ENCODE results near the gene RCBTB2.

The RCBTB2 gene

DNA sequence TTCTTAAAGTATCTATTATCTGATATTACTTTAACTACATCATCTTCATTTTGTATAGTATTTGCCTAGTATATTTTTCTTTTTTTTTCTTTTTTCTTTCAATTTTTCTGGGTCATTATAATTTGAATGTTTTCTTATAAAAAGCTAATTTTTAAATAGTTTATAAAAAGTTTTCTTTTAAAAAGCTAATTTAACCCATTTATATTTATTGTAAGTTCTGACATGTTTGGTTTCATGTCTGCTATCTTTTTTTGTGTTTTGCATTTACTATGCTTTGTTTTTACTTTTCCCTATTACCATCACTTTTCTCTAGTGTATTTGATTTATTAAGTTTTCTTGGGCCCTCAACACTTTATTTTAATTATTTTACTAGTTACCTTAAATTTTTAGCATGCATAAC lies 22.6 kb upstream of the RCBTB2 start:
- no peak overlapping the region for H3K27ac ChIP-seq (ENCODE audit: low read depth, low read length, poor library complexity, severe bottlenecking)
- H3K4me2 ChIP-seq (ENCODE audit: low read length): no peak overlapping the region
- H3F3A ChIP-seq (ENCODE audit: insufficient read depth, low read length): no peaks in the 10 kb centered on the region; the same call in 1 of the 2 replicates
- no peaks in the 10 kb centered on the region for H4K20me1 ChIP-seq (ENCODE audit: insufficient read depth, low read length)
- H3K36me3 ChIP-seq (ENCODE audit: insufficient read depth, low read length): no peaks in the 10 kb centered on the region; the same call in 1 of the 2 replicates
- no peak overlapping the region for H3K9ac ChIP-seq (ENCODE audit: low read length)
- no peaks in the 10 kb centered on the region for H3K9me2 ChIP-seq (ENCODE audit: low read depth, low read length)
- H2AFZ ChIP-seq (ENCODE audit: low read length): no peak overlapping the region
- no peaks in the 10 kb centered on the region for H3K79me2 ChIP-seq (ENCODE audit: insufficient read depth, low read length)
- no peaks in the 10 kb centered on the region for H3K4me1 ChIP-seq (ENCODE audit: insufficient read depth, low read length, severe bottlenecking)
- no peak overlapping the region for H3K4me3 ChIP-seq (ENCODE audit: low read depth, low read length, poor library complexity, severe bottlenecking)
- peaks cover 23% of the 10 kb centered on the region for H3K9me3 ChIP-seq (ENCODE audit: low read length)
- H3K27me3 ChIP-seq (ENCODE audit: insufficient read depth, low read length): no peaks in the 10 kb centered on the region
- TF ChIP-seq, protein P1, sequence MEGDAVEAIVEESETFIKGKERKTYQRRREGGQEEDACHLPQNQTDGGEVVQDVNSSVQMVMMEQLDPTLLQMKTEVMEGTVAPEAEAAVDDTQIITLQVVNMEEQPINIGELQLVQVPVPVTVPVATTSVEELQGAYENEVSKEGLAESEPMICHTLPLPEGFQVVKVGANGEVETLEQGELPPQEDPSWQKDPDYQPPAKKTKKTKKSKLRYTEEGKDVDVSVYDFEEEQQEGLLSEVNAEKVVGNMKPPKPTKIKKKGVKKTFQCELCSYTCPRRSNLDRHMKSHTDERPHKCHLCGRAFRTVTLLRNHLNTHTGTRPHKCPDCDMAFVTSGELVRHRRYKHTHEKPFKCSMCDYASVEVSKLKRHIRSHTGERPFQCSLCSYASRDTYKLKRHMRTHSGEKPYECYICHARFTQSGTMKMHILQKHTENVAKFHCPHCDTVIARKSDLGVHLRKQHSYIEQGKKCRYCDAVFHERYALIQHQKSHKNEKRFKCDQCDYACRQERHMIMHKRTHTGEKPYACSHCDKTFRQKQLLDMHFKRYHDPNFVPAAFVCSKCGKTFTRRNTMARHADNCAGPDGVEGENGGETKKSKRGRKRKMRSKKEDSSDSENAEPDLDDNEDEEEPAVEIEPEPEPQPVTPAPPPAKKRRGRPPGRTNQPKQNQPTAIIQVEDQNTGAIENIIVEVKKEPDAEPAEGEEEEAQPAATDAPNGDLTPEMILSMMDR (IDR thresholded peaks at IDR 0.05; ENCODE audit: low read length): no peak
- TF ChIP-seq EZH2 (IDR thresholded peaks at IDR 0.05; ENCODE audit: borderline replicate concordance, low read length): no peak

DNA sequence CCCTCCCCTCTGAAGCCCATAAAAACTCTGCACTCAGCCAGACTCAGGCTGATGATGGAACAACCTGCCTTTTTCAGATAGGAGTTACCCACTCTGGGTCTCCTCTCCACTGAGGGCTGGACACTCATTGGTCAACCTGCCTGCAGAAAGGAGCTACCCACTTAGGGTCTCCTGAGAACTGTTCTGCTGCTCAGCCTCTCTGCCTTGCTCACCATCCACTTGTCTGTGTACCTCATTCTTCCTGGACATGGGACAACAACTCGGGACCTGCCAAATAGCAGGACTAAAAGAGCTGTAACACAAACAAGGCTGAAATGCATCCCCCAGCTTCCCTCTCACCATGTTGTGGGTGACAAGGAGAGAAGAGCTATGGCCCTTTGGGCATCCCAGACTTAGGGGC lies 18.4 kb upstream of the RCBTB2 start:
- H3K79me2 ChIP-seq (ENCODE audit: insufficient read depth, low read length): no peaks in the 10 kb centered on the region
- H3K9me2 ChIP-seq (ENCODE audit: low read depth, low read length): no peaks in the 10 kb centered on the region
- TF ChIP-seq, protein P1 (IDR thresholded peaks at IDR 0.05; ENCODE audit: low read length): no peak
- TF ChIP-seq EZH2 (IDR thresholded peaks at IDR 0.05; ENCODE audit: borderline replicate concordance, low read length): no peak
- no peak overlapping the region for H3K4me3 ChIP-seq (ENCODE audit: low read depth, low read length, poor library complexity, severe bottlenecking)
- H3K9me3 ChIP-seq (ENCODE audit: low read length): peaks cover 29% of the 10 kb centered on the region
- no peak overlapping the region for H3K9ac ChIP-seq (ENCODE audit: low read length)
- H3K36me3 ChIP-seq (ENCODE audit: insufficient read depth, low read length): no peaks in the 10 kb centered on the region; the same call in 1 of the 2 replicates
- H3K27me3 ChIP-seq (ENCODE audit: insufficient read depth, low read length): no peaks in the 10 kb centered on the region
- no peaks in the 10 kb centered on the region for H4K20me1 ChIP-seq (ENCODE audit: insufficient read depth, low read length)
- no peaks in the 10 kb centered on the region; the same call in 1 of the 2 replicates for H3F3A ChIP-seq (ENCODE audit: insufficient read depth, low read length)
- H3K4me1 ChIP-seq (ENCODE audit: insufficient read depth, low read length, severe bottlenecking): no peaks in the 10 kb centered on the region
- H3K4me2 ChIP-seq (ENCODE audit: low read length): no peak overlapping the region
- no peak overlapping the region for H3K27ac ChIP-seq (ENCODE audit: low read depth, low read length, poor library complexity, severe bottlenecking)
- no peak overlapping the region for H2AFZ ChIP-seq (ENCODE audit: low read length)

DNA sequence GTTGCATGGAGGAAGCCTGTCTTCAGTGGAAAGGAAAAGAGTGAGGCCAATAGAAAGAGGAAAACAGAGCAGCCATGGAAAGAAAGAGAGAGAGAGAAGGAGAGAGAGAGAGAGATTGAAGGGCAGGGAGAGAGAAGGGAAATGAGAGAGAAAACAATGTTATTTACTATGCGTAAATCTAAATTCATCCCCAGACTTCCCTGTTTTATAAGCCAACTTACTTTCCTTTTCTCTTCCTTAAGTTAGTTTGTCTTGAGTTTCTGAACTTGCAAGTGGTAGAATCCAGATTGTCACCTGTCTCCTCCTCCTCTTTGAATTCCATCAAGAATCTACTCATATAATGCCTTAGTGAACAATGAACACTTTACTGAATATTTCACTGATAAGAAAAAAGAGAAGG lies 16.8 kb upstream of the RCBTB2 start:
- Histone ChIP-seq H3K27ac (ENCODE audit: low read depth, low read length, poor library complexity, severe bottlenecking) (no peak overlapping the region), H3K9me3 (ENCODE audit: low read length) (peaks cover 25% of the 10 kb centered on the region), H2AFZ (ENCODE audit: low read length) (no peak overlapping the region), H3F3A (ENCODE audit: insufficient read depth, low read length) (no peaks in the 10 kb centered on the region), H3K9ac (ENCODE audit: low read length) (no peak overlapping the region), H3K4me1 (ENCODE audit: insufficient read depth, low read length, severe bottlenecking) (no peaks in the 10 kb centered on the region), H3K9me2 (ENCODE audit: low read depth, low read length) (no peaks in the 10 kb centered on the region), H4K20me1 (ENCODE audit: insufficient read depth, low read length) (no peaks in the 10 kb centered on the region), H3K4me3 (ENCODE audit: low read depth, low read length, poor library complexity, severe bottlenecking) (no peak overlapping the region), H3K36me3 (ENCODE audit: insufficient read depth, low read length) (no peaks in the 10 kb centered on the region; the same call in 1 of the 2 replicates), H3K79me2 (ENCODE audit: insufficient read depth, low read length) (no peaks in the 10 kb centered on the region), H3K4me2 (ENCODE audit: low read length) (no peak overlapping the region), H3K27me3 (ENCODE audit: insufficient read depth, low read length) (no peaks in the 10 kb centered on the region)
- TF ChIP-seq EZH2 (IDR thresholded peaks at IDR 0.05; ENCODE audit: borderline replicate concordance, low read length): no peak
- TF ChIP-seq, protein P1 (IDR thresholded peaks at IDR 0.05; ENCODE audit: low read length): no peak

Measured in OCI-LY1 (cell line).